Mesendoderm (in vitro differentiated cells): ENCODE data around the gene S1PR3.

Experiments
- DNase-seq: peaks from one replicate; pipeline ENCODE4 v3.0.0; 2013
- H2AK5ac ChIP-seq: 2 replicates; pipeline ENCODE4 v1.6.1; 2013; ENCODE audit warnings: low read length, inconsistent platforms
- H2BK120ac ChIP-seq: 2 replicates; pipeline ENCODE4 v1.6.1; 2013; ENCODE audit warnings: low read depth, mild to moderate bottlenecking, low read length, moderate library complexity, mixed read lengths
- H2BK15ac ChIP-seq: replicated peaks from 2 replicates; pipeline ENCODE4 v1.6.1; 2013; ENCODE audit warnings: low read depth, mild to moderate bottlenecking, moderate library complexity
- H2BK5ac ChIP-seq: 2 replicates; pipeline ENCODE4 v1.6.1; 2013; ENCODE audit warnings: low read length, inconsistent platforms
- H3K18ac ChIP-seq: 2 replicates; pipeline ENCODE4 v1.6.1; 2013; ENCODE audit warnings: mild to moderate bottlenecking, low read length, mixed read lengths
- H3K23ac ChIP-seq: one replicate; pipeline ENCODE4 v1.6.1; 2013; ENCODE audit warnings: low read length
- H3K27ac ChIP-seq: 2 replicates; pipeline ENCODE4 v1.5.1; 2013; ENCODE audit warnings: low read depth, mild to moderate bottlenecking, inconsistent platforms, low read length, moderate library complexity
- H3K27me3 ChIP-seq: 2 replicates; pipeline ENCODE4 v1.6.1; 2013; ENCODE audit warnings: low read length, control low read depth, mild to moderate bottlenecking, inconsistent platforms; ENCODE audit not compliant: insufficient read depth, poor library complexity
- H3K36me3 ChIP-seq: 2 replicates; pipeline ENCODE4 v1.6.1; 2013; ENCODE audit warnings: low read length, inconsistent platforms; ENCODE audit not compliant: control insufficient read depth, insufficient read depth
- H3K4ac ChIP-seq: one replicate; pipeline ENCODE4 v1.6.1; 2013; ENCODE audit warnings: low read depth, mild to moderate bottlenecking, low read length, moderate library complexity
- H3K4me1 ChIP-seq: 2 replicates; pipeline ENCODE4 v1.6.1; 2013; ENCODE audit warnings: low read depth, low read length, inconsistent platforms; ENCODE audit not compliant: control insufficient read depth
- H3K4me2 ChIP-seq: 2 replicates; pipeline ENCODE4 v1.6.1; 2013; ENCODE audit warnings: low read length
- H3K4me3 ChIP-seq: 2 replicates; pipeline ENCODE4 v1.5.1; 2013; ENCODE audit warnings: mild to moderate bottlenecking, low read length
- H3K56ac ChIP-seq: one replicate; pipeline ENCODE4 v1.6.1; 2013; ENCODE audit warnings: low read length
- H3K79me1 ChIP-seq: 2 replicates; pipeline ENCODE4 v1.6.1; 2013; ENCODE audit warnings: low read length, inconsistent platforms
- H3K79me2 ChIP-seq: 2 replicates; pipeline ENCODE4 v1.6.1; 2013; ENCODE audit warnings: mild to moderate bottlenecking, low read length; ENCODE audit not compliant: control insufficient read depth, insufficient read depth
- H3K9ac ChIP-seq: 2 replicates; pipeline ENCODE4 v1.6.1; 2013; ENCODE audit warnings: low read length, inconsistent platforms
- H4K5ac ChIP-seq: one replicate; pipeline ENCODE4 v1.6.1; 2013; ENCODE audit warnings: low read length
- H4K8ac ChIP-seq: one replicate; pipeline ENCODE4 v1.6.1; 2013; ENCODE audit warnings: low read depth, mild to moderate bottlenecking, control low read depth, low read length, moderate library complexity
- WGBS: extraction: QIAGEN DNeasy Blood & Tissue Kit; methylation state at CpG from one replicate; pipeline ENCODE4 v1.1.7; 2013; ENCODE audit warnings: low lambda C conversion rate, missing lambda C conversion rate; ENCODE audit not compliant: insufficient coverage; ENCODE audit errors: extremely low coverage; 5-methylcytosine and 5-hydroxymethylcytosine counted together

S1PR3 gene

GRCh38 chr9:89022902-89023301, 31.6 kb downstream of the S1PR3 start:
- Histone ChIP-seq H3K79me1 (no peaks in the 10 kb centered on the region), H3K9ac (no peak overlapping the region), H3K4me2 (no peak overlapping the region), H3K18ac (no peak overlapping the region), H3K27ac (no peak overlapping the region), H2BK5ac (no peak overlapping the region), H3K79me2 (no peaks in the 10 kb centered on the region), H3K36me3 (no peaks in the 10 kb centered on the region), H3K4ac (no peak overlapping the region), H2BK15ac (no peak overlapping the region), H3K23ac (no peak overlapping the region), H3K4me1 (no peaks in the 10 kb centered on the region), H3K4me3 (no peak overlapping the region), H2BK120ac (no peak overlapping the region), H3K27me3 (no peaks in the 10 kb centered on the region), H4K5ac (no peak overlapping the region), H4K8ac (no peak overlapping the region), H2AK5ac (no peak overlapping the region), H3K56ac (no peak overlapping the region)
- no peak for DNase-seq
- WGBS: no CpG with 5 or more reads among the region's 2 CpGs

GRCh38 chr9:89023740-89024139, 32.5 kb downstream of the S1PR3 start:
- WGBS: no CpG with 5 or more reads among the region's 3 CpGs

GRCh38 chr9:89024727-89025126, 33.5 kb downstream of the S1PR3 start:
- Histone ChIP-seq H2BK120ac (no peak overlapping the region), H3K4me2 (no peak overlapping the region), H3K18ac (no peak overlapping the region), H3K4ac (no peak overlapping the region), H3K9ac (no peak overlapping the region), H3K4me1 (no peaks in the 10 kb centered on the region), H3K56ac (no peak overlapping the region), H4K8ac (no peak overlapping the region), H3K79me2 (no peaks in the 10 kb centered on the region), H3K23ac (no peak overlapping the region), H2AK5ac (no peak overlapping the region), H3K27ac (no peak overlapping the region), H2BK5ac (no peak overlapping the region), H4K5ac (no peak overlapping the region), H2BK15ac (no peak overlapping the region), H3K79me1 (no peaks in the 10 kb centered on the region), H3K4me3 (no peak overlapping the region), H3K27me3 (no peaks in the 10 kb centered on the region), H3K36me3 (no peaks in the 10 kb centered on the region)
- no CpG with 5 or more reads among the region's 4 CpGs for WGBS
- DNase-seq: no peak

More at GRCh38 chr9:89023740-89024139, 32.5 kb downstream of the S1PR3 start:
- Histone ChIP-seq H3K9ac (no peak overlapping the region), H2BK15ac (no peak overlapping the region), H3K79me2 (no peaks in the 10 kb centered on the region), H4K5ac (no peak overlapping the region), H3K4me3 (no peak overlapping the region), H2BK5ac (no peak overlapping the region), H3K18ac (no peak overlapping the region), H3K23ac (no peak overlapping the region), H3K79me1 (no peaks in the 10 kb centered on the region), H3K27ac (no peak overlapping the region), H3K56ac (no peak overlapping the region), H4K8ac (no peak overlapping the region), H3K36me3 (no peaks in the 10 kb centered on the region), H3K4me2 (no peak overlapping the region), H3K4ac (no peak overlapping the region), H2AK5ac (no peak overlapping the region), H2BK120ac (no peak overlapping the region), H3K4me1 (no peaks in the 10 kb centered on the region), H3K27me3 (no peaks in the 10 kb centered on the region)
- DNase-seq: peak; percentile 17

- Histone ChIP-seq H3K36me3 (no peaks in the 10 kb centered on the region), H3K27ac (no peak overlapping the region), H3K9ac (no peak overlapping the region), H3K4me2 (no peak overlapping the region), H2BK15ac (no peak overlapping the region), H2BK120ac (no peak overlapping the region), H4K5ac (no peak overlapping the region), H2AK5ac (no peak overlapping the region), H3K4me1 (no peaks in the 10 kb centered on the region), H2BK5ac (no peak overlapping the region), H3K23ac (no peak overlapping the region), H3K4me3 (no peak overlapping the region), H3K27me3 (no peaks in the 10 kb centered on the region), H3K18ac (no peak overlapping the region), H3K79me1 (no peaks in the 10 kb centered on the region), H3K56ac (no peak overlapping the region), H3K4ac (no peak overlapping the region), H3K79me2 (no peaks in the 10 kb centered on the region), H4K8ac (no peak overlapping the region)
- DNase-seq: no peak
These were observed 34.3 kb downstream of the S1PR3 start for GRCh38 chr9:89025553-89025952.

GRCh38 chr9:89026876-89027275, 35.6 kb downstream of the S1PR3 start:
- Histone ChIP-seq H3K79me1 (no peaks in the 10 kb centered on the region), H3K27ac (no peak overlapping the region), H4K5ac (no peak overlapping the region), H3K27me3 (no peaks in the 10 kb centered on the region), H2BK120ac (no peak overlapping the region), H3K79me2 (no peaks in the 10 kb centered on the region), H3K4me1 (no peaks in the 10 kb centered on the region), H3K23ac (no peak overlapping the region), H2BK15ac (no peak overlapping the region), H3K4me2 (no peak overlapping the region), H3K56ac (no peak overlapping the region), H3K36me3 (no peaks in the 10 kb centered on the region), H3K4me3 (no peak overlapping the region), H3K18ac (no peak overlapping the region), H4K8ac (no peak overlapping the region), H2AK5ac (no peak overlapping the region), H2BK5ac (no peak overlapping the region), H3K9ac (no peak overlapping the region), H3K4ac (no peak overlapping the region)
- no CpG with 5 or more reads among the region's 3 CpGs for WGBS
- no peak for DNase-seq

GRCh38 chr9:89029788-89030187, 38.5 kb downstream of the S1PR3 start:
- Histone ChIP-seq H3K4me1 (no peaks in the 10 kb centered on the region), H3K4me3 (no peak overlapping the region), H2BK120ac (no peak overlapping the region), H3K79me1 (no peaks in the 10 kb centered on the region), H3K56ac (no peak overlapping the region), H3K27me3 (no peaks in the 10 kb centered on the region), H2BK5ac (no peak overlapping the region), H4K5ac (no peak overlapping the region), H3K4me2 (no peak overlapping the region), H3K9ac (no peak overlapping the region), H3K4ac (no peak overlapping the region), H3K18ac (no peak overlapping the region), H3K23ac (no peak overlapping the region), H2AK5ac (no peak overlapping the region), H3K36me3 (no peaks in the 10 kb centered on the region), H3K27ac (no peak overlapping the region), H4K8ac (no peak overlapping the region), H2BK15ac (no peak overlapping the region), H3K79me2 (no peaks in the 10 kb centered on the region)
- no peak for DNase-seq
